ENCODE results near the gene LMCD1.

LMCD1 gene

DNA sequence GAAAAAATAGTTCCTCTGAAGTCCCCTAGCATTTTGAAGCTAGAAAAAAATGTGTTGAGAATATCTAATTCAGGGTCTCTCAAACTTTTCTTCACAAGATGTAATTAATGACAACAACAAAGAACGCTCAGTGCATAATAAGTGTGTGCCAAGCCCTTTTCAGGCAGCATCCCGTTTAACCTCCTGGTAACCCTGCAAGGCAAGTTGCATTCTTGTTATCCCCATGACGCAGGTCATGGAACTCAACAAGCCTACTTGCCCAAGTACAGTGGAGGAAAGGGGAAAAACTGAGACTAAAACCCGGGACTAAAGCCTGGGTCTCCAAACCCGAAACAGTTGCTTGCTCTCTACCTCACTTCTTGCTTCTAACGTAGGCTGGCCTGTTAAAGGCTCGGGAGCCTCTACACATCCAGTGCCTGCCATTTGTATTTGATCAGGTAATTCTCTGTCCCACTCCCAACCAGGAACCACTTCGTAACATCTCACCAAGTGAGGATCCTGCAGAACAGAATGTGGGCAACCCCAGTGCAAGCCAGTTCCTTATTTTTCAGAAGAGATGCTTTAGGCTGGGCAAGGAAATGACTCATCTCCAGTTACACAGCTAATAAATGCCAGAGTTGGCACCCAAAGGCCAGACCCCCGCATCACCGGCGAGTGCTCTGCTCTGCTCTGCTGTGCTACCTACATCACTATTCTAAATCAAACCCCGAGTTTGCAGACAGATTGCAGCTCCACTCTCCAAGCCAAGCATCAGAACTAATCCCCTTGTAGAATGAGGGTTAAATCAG, 28.3 kb downstream of the LMCD1 start:
- no peak overlapping the region for H3K27ac ChIP-seq (replicated peaks)
- H3K4me3 ChIP-seq (replicated peaks; ENCODE audit: insufficient read depth, low read length): no peak overlapping the region
- peaks cover 6% of the 10 kb centered on the region for H3K27me3 ChIP-seq (ENCODE audit: insufficient read depth, poor library complexity, severe bottlenecking)
- peak in 1 of 2 experiments; percentile 47 for DNase-seq (ENCODE audit: low read depth in 1 of 2, low spot score in 1 of 2)
- TF ChIP-seq SPI1 (IDR thresholded peaks at IDR 0.05; ENCODE audit: borderline replicate concordance, low read depth) (peak; percentile 89), GABPA (IDR thresholded peaks at IDR 0.05; ENCODE audit: low read depth) (no peak)

DNA sequence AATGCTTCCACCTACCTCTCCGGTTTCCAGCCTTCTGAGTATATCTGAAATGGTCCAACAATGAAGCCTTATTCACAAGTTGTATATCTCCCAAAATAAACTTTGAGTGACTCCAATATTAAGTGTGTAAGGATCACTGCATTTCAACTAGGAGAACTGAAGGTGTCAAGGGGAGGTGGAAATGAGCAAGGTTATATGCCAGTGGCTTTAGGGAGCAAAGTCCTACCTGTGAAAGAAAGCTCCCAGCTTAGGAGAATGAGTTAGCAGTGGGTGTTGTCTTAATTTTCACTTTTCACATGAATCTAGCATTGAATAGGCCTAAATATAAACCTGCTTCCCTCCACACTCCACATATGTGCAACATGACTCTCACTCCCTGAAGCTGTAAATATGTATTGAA, 29.0 kb downstream of the LMCD1 start:
- Histone ChIP-seq H3K27me3 (ENCODE audit: insufficient read depth, poor library complexity, severe bottlenecking) (peaks cover 6% of the 10 kb centered on the region), H3K27ac (replicated peaks) (no peak overlapping the region), H3K4me3 (replicated peaks; ENCODE audit: insufficient read depth, low read length) (no peak overlapping the region)
- TF ChIP-seq, protein P1, sequence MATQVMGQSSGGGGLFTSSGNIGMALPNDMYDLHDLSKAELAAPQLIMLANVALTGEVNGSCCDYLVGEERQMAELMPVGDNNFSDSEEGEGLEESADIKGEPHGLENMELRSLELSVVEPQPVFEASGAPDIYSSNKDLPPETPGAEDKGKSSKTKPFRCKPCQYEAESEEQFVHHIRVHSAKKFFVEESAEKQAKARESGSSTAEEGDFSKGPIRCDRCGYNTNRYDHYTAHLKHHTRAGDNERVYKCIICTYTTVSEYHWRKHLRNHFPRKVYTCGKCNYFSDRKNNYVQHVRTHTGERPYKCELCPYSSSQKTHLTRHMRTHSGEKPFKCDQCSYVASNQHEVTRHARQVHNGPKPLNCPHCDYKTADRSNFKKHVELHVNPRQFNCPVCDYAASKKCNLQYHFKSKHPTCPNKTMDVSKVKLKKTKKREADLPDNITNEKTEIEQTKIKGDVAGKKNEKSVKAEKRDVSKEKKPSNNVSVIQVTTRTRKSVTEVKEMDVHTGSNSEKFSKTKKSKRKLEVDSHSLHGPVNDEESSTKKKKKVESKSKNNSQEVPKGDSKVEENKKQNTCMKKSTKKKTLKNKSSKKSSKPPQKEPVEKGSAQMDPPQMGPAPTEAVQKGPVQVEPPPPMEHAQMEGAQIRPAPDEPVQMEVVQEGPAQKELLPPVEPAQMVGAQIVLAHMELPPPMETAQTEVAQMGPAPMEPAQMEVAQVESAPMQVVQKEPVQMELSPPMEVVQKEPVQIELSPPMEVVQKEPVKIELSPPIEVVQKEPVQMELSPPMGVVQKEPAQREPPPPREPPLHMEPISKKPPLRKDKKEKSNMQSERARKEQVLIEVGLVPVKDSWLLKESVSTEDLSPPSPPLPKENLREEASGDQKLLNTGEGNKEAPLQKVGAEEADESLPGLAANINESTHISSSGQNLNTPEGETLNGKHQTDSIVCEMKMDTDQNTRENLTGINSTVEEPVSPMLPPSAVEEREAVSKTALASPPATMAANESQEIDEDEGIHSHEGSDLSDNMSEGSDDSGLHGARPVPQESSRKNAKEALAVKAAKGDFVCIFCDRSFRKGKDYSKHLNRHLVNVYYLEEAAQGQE (IDR thresholded peaks at IDR 0.05; ENCODE audit: insufficient replicate concordance, low read depth): no peak
- TF ChIP-seq, protein P2, sequence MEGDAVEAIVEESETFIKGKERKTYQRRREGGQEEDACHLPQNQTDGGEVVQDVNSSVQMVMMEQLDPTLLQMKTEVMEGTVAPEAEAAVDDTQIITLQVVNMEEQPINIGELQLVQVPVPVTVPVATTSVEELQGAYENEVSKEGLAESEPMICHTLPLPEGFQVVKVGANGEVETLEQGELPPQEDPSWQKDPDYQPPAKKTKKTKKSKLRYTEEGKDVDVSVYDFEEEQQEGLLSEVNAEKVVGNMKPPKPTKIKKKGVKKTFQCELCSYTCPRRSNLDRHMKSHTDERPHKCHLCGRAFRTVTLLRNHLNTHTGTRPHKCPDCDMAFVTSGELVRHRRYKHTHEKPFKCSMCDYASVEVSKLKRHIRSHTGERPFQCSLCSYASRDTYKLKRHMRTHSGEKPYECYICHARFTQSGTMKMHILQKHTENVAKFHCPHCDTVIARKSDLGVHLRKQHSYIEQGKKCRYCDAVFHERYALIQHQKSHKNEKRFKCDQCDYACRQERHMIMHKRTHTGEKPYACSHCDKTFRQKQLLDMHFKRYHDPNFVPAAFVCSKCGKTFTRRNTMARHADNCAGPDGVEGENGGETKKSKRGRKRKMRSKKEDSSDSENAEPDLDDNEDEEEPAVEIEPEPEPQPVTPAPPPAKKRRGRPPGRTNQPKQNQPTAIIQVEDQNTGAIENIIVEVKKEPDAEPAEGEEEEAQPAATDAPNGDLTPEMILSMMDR (IDR thresholded peaks at IDR 0.05; ENCODE audit: insufficient read depth, low read length): no peak
- TF ChIP-seq GABPA (IDR thresholded peaks at IDR 0.05; ENCODE audit: low read depth) (no peak), SPI1 (IDR thresholded peaks at IDR 0.05; ENCODE audit: borderline replicate concordance, low read depth) (no peak), POLR2AphosphoS5 (IDR thresholded peaks at IDR 0.05; ENCODE audit: low read depth) (no peak)
- no peak for DNase-seq (ENCODE audit: low read depth in 1 of 2, low spot score in 1 of 2)

DNA sequence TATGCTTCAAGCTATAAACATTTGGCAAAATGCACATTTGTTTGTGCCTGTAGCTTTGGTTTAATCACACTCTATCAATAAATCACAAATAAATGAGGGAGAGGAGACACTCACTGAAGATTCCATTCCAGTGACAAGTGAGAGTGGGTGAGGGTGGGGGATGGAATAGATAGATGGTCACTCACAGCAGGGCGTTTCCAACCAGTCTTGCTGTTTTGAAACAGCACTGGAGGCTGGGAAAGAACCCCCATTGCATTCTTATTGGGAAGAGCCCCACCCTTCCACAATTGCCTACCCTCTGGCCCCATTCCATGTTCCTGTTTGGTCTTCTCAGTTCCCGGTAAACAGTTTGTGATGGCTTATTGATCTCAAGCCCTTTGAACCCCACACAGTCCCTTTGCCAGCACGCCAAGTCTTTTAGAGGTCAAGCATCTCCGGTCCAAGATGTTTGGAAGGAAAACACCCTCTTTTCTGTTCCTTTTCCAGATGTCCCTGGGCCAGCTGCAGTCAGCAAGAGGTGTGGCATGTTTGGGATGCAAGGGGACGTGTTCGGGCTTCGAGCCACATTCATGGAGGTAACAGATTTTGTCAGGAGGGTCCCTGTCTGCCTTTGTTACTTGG, 30.7 kb downstream of the LMCD1 start:
- peaks cover 3% of the 10 kb centered on the region for H3K27me3 ChIP-seq (ENCODE audit: insufficient read depth, poor library complexity, severe bottlenecking)
- DNase-seq (ENCODE audit: low read depth in 1 of 2, low spot score in 1 of 2): no peak
- H3K27ac ChIP-seq (replicated peaks): no peak overlapping the region
- TF ChIP-seq SPI1 (IDR thresholded peaks at IDR 0.05; ENCODE audit: borderline replicate concordance, low read depth) (no peak), POLR2AphosphoS5 (IDR thresholded peaks at IDR 0.05; ENCODE audit: low read depth) (no peak), GABPA (IDR thresholded peaks at IDR 0.05; ENCODE audit: low read depth) (no peak)
- TF ChIP-seq, protein P2 (IDR thresholded peaks at IDR 0.05; ENCODE audit: insufficient read depth, low read length): no peak
- TF ChIP-seq, protein P1 (IDR thresholded peaks at IDR 0.05; ENCODE audit: insufficient replicate concordance, low read depth): no peak
- no peak overlapping the region for H3K4me3 ChIP-seq (replicated peaks; ENCODE audit: insufficient read depth, low read length)
